ENCODE data around the gene DNAL1.

DNAL1 gene

DNA sequence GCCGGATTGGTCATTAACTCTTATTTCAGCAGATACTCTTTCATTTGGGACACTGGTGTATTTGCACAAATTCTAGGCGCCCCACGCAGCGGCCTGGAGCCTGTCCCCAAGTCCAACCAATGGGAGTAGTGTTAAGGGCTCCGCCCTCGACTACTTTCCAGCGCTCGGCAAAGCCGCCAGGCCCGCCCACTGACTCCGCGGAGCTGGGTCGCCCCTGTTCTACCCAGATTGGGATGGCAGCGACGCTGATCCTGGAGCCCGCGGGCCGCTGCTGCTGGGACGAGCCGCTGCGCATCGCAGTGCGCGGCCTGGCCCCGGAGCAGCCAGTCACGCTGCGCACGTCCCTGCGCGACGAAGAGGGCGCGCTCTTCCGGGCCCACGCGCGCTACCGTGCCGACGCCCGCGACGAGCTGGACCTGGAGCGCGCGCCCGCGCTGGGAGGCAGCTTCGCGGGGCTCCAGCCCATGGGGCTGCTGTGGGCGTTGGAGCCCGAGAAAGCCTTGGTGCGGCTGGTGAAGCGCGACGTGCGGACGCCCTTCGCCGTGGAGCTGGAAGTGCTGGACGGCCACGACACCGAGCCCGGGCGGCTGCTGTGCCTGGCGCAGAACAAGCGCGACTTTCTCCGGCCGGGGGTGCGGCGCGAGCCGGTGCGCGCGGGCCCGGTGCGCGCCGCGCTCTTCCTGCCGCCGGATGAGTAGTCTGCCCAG lies 32.3 kb upstream of the DNAL1 start, which contains the start of gene ACOT6:
Gene ACOT6, plus strand, starts transcription at position 179 of the 707 bp plus-strand sequence. Its CDS starts 55 bp downstream, at position 234.
- Histone ChIP-seq H3K4me1 (ENCODE audit: insufficient read depth, low read length) (peaks cover 12% of the 10 kb centered on the region), H4K20me1 (ENCODE audit: insufficient read depth, low read length) (no peaks in the 10 kb centered on the region), H2AFZ (ENCODE audit: low read depth, low read length) (peak within 1 kb of the TSS; percentile 63), H3K4me2 (ENCODE audit: insufficient read depth, low read length) (peak within 1 kb of the TSS; percentile 77), H3K36me3 (ENCODE audit: insufficient read depth, low read length) (no peaks in the 10 kb centered on the region), H3K9ac (ENCODE audit: low read depth, low read length) (peak within 1 kb of the TSS; percentile 57), H3K4me3 (ENCODE audit: low read depth in 1 of 2, low read length in 2 of 2) (peak within 1 kb of the TSS; percentile 25 to 62; a peak in 3 of 4 replicates), H3K27ac (ENCODE audit: low read length) (no peak within 1 kb of the TSS), H3K79me2 (ENCODE audit: insufficient read depth, low read length) (no peaks in the 10 kb centered on the region), H3K27me3 (ENCODE audit: insufficient read depth, low read length, poor library complexity) (peaks cover 10% of the 10 kb centered on the region), H3K9me3 (ENCODE audit: insufficient read depth, low read length, severe bottlenecking) (no peaks in the 10 kb centered on the region)
- DNase-seq (peak; percentile 67), ATAC-seq (ENCODE audit: insufficient read depth, low read depth) (peak; percentile 94)
- TF ChIP-seq, protein P1, sequence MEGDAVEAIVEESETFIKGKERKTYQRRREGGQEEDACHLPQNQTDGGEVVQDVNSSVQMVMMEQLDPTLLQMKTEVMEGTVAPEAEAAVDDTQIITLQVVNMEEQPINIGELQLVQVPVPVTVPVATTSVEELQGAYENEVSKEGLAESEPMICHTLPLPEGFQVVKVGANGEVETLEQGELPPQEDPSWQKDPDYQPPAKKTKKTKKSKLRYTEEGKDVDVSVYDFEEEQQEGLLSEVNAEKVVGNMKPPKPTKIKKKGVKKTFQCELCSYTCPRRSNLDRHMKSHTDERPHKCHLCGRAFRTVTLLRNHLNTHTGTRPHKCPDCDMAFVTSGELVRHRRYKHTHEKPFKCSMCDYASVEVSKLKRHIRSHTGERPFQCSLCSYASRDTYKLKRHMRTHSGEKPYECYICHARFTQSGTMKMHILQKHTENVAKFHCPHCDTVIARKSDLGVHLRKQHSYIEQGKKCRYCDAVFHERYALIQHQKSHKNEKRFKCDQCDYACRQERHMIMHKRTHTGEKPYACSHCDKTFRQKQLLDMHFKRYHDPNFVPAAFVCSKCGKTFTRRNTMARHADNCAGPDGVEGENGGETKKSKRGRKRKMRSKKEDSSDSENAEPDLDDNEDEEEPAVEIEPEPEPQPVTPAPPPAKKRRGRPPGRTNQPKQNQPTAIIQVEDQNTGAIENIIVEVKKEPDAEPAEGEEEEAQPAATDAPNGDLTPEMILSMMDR (IDR thresholded peaks at IDR 0.05; ENCODE audit: borderline replicate concordance, extremely low read depth, low read length, poor library complexity, severe bottlenecking), result no peak
- TF ChIP-seq EZH2 (IDR thresholded peaks at IDR 0.05; ENCODE audit: borderline replicate concordance, low read depth, low read length, severe bottlenecking), result peak; percentile 19

- Histone ChIP-seq H3K79me2 (ENCODE audit: insufficient read depth, low read length) (no peaks in the 10 kb centered on the region), H3K27me3 (ENCODE audit: insufficient read depth, low read length, poor library complexity) (peaks cover 10% of the 10 kb centered on the region), H3K9ac (ENCODE audit: low read depth, low read length) (peak overlapping the region; percentile 57), H3K4me2 (ENCODE audit: insufficient read depth, low read length) (peak overlapping the region; percentile 77), H4K20me1 (ENCODE audit: insufficient read depth, low read length) (no peaks in the 10 kb centered on the region), H3K9me3 (ENCODE audit: insufficient read depth, low read length, severe bottlenecking) (no peaks in the 10 kb centered on the region), H2AFZ (ENCODE audit: low read depth, low read length) (peak overlapping the region; percentile 63), H3K4me1 (ENCODE audit: insufficient read depth, low read length) (peaks cover 12% of the 10 kb centered on the region), H3K36me3 (ENCODE audit: insufficient read depth, low read length) (no peaks in the 10 kb centered on the region), H3K4me3 (ENCODE audit: low read depth in 1 of 2, low read length in 2 of 2) (peak overlapping the region; percentile 25 to 62; a peak in 3 of 4 replicates), H3K27ac (ENCODE audit: low read length) (no peak overlapping the region)
- no peak for DNase-seq
- no peak for TF ChIP-seq EZH2 (IDR thresholded peaks at IDR 0.05; ENCODE audit: borderline replicate concordance, low read depth, low read length, severe bottlenecking)
- TF ChIP-seq, protein P1 (IDR thresholded peaks at IDR 0.05; ENCODE audit: borderline replicate concordance, extremely low read depth, low read length, poor library complexity, severe bottlenecking), result no peak
- ATAC-seq (ENCODE audit: insufficient read depth, low read depth), result no peak
These were observed 31.8 kb upstream of the DNAL1 start for GRCh38 chr14:73613046-73613383.

GRCh38 chr14:73613419-73613963 lies 31.3 kb upstream of the DNAL1 start:
- TF ChIP-seq EZH2 (IDR thresholded peaks at IDR 0.05; ENCODE audit: borderline replicate concordance, low read depth, low read length, severe bottlenecking), result no peak
- TF ChIP-seq, protein P1 (IDR thresholded peaks at IDR 0.05; ENCODE audit: borderline replicate concordance, extremely low read depth, low read length, poor library complexity, severe bottlenecking), result no peak

More at GRCh38 chr14:73613419-73613963, 31.3 kb upstream of the DNAL1 start:
- no peak overlapping the region for H2AFZ ChIP-seq (ENCODE audit: low read depth, low read length)
- peak overlapping the region; percentile 57; the same call in 1 of the 2 replicates for H3K9ac ChIP-seq (ENCODE audit: low read depth, low read length)
- DNase-seq, result no peak
- no peaks in the 10 kb centered on the region for H4K20me1 ChIP-seq (ENCODE audit: insufficient read depth, low read length)
- peaks cover 12% of the 10 kb centered on the region for H3K4me1 ChIP-seq (ENCODE audit: insufficient read depth, low read length)
- no peak overlapping the region for H3K4me3 ChIP-seq (ENCODE audit: low read depth in 1 of 2, low read length in 2 of 2)
- no peak overlapping the region for H3K27ac ChIP-seq (ENCODE audit: low read length)
- ATAC-seq (ENCODE audit: insufficient read depth, low read depth), result no peak
- no peaks in the 10 kb centered on the region for H3K36me3 ChIP-seq (ENCODE audit: insufficient read depth, low read length)
- peaks cover 10% of the 10 kb centered on the region for H3K27me3 ChIP-seq (ENCODE audit: insufficient read depth, low read length, poor library complexity)
- peak overlapping the region; percentile 77; the same call in 1 of the 2 replicates for H3K4me2 ChIP-seq (ENCODE audit: insufficient read depth, low read length)
- H3K79me2 ChIP-seq (ENCODE audit: insufficient read depth, low read length), result no peaks in the 10 kb centered on the region
- no peaks in the 10 kb centered on the region for H3K9me3 ChIP-seq (ENCODE audit: insufficient read depth, low read length, severe bottlenecking)
